Tibial nerve (tissue), 4 donors: Measurements from ENCODE around the gene KANSL1L.

ENCODE experiments used
- CTCF ChIP-seq, 5 experiments: fragments of 200-600 bp in 3 of 5; fragments of 450-650 bp in 2 of 5; sonication (generic) in 3 of 5; IDR thresholded peaks; one replicate each; pipeline ENCODE4 v1.5.1; 2016 to 2019; ENCODE audit warnings: antibody characterized with exemption in 5 of 5, mild to moderate bottlenecking in 3 of 5, moderate library complexity in 2 of 5
- EP300 ChIP-seq, 2 donors: sonication (generic); formaldehyde crosslinking; IDR thresholded peaks; one replicate each; pipeline ENCODE4 v1.6.1; 2017; ENCODE audit warnings: antibody characterized with exemption in 2 of 2, mild to moderate bottlenecking in 1 of 2
- POLR2A ChIP-seq, 2 donors: fragments of 450-650 bp; IDR thresholded peaks; one replicate each; pipeline ENCODE4 v1.6.1; 2017; ENCODE audit warnings: antibody characterized with exemption in 2 of 2, mild to moderate bottlenecking in 2 of 2, moderate library complexity in 2 of 2

- TF ChIP-seq CTCF (IDR thresholded peaks at IDR 0.05) (no peak), POLR2A (IDR thresholded peaks at IDR 0.05) (no peak), EP300 (IDR thresholded peaks at IDR 0.05) (no peak)
These were observed 98.7 kb downstream of the KANSL1L start for GRCh38 chr2:210072493-210072892.
